ENCODE measurements around the gene DMXL1.
"Not testable (repeated sequence)": the region's sequence is repeated elsewhere in the genome, so short reads cannot be mapped to it uniquely, and the experiment has no call there.

DMXL1 gene

DNA sequence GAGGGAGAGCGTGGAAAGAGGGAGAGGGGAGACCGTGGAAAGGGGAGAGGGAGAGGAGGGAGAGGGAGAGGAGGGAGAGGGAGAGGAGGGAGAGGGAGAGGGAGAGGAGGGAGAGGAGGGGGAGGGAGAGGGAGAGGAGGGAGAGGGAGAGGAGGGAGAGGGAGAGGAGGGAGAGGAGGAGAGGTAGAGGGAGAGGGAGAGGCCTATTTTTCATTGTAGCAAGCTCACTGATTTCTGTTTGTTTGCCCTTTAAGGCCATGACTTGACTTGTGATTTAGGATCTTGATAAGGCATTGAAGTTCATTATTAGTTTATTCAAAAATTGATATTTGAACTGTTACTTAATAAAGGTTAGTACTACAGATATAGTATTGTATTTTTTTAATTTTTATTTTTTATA lies 52.4 kb downstream of the DMXL1 start:
- DNase-seq, result no peak

DNA sequence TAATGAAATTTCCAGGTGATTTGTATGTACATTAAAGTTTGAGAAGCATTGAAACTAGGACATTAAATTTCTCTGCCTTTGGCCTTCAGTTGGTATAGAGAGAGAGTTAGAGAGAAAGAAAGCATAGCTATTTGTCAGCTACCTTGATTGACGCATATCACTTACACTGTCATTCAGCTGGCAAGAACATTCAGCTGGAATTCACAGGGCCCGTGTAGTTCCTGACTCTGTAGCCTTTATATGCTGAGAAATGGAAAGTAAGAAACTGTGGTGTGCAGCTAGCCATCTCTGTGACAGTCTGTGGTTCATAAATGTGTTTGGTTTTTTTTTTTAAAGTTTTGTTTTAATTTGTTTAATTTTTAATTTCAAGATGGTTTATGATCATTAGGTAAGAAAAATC lies 58.9 kb downstream of the DMXL1 start:
- no peak for DNase-seq

DNA sequence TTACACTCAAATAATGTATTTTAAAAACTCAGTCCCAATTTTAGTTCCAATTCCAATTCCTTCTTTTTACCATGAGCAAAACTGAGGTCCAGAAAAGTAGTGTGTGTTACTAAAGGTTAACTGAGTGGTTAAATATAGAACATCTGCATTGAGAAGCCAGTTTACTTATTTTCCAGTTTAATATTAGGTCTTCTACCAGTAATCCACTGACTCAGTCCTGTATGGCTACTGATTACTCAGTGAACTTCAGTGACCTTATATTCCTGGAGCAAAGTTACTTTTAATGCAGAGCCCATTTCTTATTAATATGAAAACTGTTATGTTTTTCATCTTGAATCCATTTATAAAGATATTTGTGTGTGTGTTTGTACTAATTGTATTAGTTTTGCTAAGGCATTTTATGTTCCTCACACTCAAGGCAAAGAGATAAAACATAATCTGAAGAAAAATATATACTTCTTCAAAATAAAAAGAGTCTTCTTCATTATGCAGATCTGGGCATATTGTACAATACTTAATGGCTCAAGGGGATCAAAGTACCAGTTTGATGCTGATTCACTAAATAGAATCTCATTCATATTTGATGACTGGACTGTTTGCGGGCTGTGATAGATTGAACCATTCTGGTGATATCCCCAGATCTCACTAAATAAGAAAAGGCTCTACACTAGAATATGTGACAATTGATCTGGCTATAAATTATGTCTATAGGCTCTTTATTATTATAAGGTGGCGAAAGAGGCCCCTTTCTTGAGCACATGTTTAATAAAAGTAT lies 60.8 kb downstream of the DMXL1 start:
- DNase-seq, result no peak

DNA sequence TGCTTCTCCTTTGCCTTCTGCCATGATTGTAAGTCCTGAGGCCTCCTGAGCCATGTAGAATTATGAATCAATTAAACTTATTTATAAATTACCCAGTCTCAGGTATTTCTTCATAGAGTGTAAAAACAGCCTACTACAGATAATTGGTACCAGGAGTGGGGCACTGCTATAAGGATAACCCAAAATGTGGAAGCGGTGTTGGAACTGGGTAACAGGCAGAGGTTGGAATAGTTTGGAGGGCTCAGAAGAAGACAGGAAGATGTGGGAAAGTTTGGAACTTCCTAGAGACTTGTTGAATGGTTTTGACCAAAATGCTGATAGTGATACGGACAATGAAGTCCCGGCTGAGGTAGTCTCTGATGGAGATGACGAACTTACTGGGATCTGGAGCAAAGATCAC lies 64.9 kb downstream of the DMXL1 start:
- not testable (repeated sequence) for DNase-seq

DNA sequence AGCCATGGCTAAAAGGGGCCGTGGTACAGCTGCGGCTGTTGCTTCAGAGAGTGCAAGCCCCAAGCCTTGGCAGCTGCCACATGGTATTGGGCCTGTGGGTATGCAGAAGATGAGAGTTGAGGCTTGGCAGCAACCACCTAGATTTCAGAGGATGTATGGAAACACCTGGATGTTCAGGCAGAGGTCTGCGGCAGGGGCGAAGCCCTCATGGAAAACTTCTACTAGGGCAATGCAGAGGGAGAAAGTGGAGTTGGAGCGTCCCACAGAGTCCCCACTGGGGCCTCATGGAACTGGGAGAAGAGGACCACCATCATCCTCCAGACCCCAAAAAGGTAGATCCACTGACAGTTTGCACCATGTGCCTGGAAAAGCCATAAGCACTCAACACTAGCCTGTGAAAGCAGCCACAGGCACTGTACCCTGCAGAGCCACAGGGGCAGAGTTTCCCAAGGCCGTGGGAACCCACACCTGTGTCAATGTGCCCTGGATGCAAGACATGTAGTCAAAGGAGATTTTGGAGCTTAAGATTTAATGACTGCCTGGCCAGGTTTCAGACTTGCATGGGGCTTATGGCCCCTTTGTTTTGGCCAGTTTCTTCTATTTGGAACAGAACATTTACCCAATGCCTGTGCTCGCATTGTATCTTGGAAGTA lies 65.9 kb downstream of the DMXL1 start:
- DNase-seq, result no peak

DNA sequence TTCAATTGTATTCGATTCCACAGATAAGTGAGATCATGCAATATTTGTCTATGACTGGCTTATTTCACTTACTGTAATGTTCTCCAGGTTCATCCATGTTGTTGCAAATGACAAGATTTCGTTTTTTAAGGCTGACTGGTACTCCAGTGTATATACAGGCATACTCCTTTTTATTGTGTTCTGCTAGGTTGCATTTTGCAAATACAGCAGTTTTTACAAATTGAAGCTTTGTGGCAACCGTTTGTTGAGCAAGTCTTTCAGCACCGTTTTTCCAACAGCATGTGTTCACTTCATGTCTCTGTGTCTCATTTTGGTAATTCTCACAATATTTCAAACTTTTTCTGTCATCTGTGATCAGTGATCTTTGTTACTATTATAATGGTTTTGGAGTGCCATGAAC lies 82.7 kb downstream of the DMXL1 start:
- DNase-seq, result no peak

DNA sequence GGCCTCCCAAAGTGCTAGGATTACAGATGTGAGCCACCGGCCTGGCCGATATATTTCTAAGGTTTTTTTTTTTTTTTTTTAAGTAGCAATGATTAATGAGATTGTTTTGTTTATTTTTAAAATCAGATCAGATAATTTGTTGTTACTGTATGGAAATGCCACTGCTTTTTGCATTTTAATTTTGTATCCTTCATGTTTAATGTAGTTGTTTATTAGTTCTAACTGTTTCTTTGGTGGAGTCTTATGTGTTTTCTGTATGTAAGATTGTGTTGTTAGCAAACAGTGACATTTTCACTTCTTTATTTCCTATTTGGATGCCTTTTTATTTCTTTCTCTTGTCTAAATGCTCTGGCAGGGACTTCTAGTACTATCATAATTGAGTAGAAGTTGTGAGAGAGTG lies 87.3 kb downstream of the DMXL1 start:
- DNase-seq, result no peak

DNA sequence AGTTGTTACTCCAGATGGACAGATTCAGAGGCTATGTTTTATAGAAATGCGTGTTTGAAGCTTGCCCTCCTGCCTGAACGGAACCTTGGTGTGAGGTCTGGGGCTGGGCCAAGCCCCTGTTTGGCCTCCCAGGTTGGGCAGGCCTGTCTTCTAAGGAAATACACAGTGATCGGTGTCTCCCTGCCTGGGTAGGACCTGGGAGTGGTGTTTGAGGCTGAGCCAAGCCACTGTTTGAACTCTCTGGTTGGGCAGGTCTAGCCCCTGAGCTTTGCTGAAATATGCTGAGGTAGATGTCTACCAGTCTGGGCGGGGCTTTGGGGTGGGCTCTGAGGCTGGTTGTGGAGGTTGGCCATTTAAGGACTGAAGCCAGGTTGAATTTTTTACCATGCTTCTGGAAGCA lies 90.5 kb downstream of the DMXL1 start:
- no peak for DNase-seq

DNA sequence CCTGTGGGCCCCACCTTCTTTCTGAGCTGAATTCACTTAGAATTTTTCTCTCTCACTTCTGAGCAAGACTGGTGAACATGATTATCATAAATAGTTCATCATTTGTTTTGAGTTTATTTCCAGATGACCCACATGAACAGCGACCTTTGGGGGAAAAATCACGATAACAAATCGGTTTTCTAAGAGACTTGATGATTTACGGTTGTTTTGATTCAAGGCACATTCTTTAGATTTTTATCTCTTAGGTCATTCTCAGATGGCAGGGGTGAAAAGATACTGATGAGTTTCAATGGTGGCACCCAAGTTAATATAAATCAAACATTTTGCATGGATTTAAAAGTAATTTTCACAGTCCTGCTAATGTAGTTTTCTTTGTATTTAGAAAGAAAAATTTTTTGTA lies 95.1 kb downstream of the DMXL1 start:
- no peak for DNase-seq

DNA sequence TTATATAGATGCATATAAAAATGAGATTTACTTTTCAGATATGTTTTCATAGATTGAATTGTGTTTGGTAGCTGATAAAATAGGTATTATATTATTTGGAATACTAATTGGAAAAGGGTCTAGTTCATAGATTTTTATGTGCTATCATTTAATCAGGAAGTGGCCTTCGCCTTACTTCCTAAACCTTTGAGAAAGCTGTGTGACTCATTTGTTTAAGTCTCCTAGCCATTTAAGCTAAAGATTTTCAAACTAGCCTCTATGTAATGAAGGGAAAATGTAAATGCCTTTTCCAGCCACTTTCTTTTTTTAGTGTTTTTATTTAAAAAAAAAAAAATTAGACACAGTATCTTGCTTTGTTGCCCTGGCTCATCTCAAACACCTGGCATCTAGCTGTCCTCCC lies 97.5 kb downstream of the DMXL1 start:
- DNase-seq, result no peak

DNA sequence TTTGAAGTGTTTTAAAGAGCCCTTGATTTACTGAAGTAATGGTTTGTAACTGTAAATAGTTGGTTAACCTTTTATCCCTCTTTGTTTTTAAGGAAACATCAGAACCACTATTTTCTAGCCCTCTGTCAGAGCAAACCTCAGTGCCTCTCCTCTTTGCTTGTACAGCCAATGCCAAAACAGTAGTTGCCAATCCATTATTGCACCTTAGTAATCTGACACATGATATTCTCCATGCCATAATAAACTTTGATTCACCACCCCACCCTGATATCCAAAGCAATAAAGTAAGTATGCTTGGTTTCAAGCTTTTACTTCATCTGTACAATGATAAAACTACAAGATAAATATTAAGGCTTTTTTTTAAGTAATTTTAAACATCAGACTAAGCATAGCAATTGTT lies 100.8 kb downstream of the DMXL1 start:
- DNase-seq, result no peak

DNA sequence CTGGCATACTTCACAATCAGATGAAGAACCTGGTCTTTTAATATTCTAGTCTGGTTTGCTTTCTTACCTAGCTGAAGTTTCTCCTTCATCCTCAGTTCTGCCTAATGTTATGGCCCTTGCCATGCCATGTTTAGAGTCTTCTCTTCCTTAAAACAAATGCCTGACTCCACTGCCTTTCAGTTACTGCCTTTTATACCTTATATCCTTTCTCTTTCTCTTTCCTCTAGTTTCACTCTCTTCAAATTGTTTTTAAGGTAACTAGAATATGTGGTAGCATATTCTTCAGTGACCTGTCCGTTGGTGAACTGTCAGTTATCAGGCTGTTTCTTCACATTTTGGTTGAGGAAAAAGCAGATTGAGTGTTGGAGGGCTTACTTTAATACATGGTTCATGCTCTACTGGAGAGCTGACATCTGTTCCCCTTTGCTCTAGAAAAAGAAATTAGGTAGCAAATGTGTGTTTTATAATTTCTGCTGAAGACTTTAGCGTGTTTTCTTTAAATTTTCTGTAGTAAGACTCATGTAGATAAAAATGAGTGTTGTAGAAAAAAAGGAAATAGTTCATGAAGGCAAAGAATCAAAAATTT lies 103.8 kb downstream of the DMXL1 start:
- DNase-seq, result no peak

DNA sequence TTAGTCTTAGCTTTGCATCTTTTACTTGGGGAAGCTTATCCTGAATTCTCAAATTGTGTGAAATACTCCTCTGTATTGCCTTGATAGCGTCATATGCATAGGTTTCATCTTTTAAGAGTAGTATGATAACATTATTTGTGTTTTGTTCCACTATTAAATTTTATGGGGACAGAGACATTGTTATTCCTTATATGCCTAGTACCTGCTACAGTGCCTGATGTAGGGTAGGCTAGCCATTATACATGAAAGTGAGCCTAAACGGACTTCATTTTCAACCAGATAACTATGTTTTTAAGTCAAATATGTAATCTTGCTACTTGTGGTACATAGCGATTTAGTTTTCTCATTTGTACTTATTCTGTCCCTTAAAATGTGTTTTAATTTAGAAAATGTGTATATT lies 105.9 kb downstream of the DMXL1 start:
- DNase-seq, result no peak

DNA sequence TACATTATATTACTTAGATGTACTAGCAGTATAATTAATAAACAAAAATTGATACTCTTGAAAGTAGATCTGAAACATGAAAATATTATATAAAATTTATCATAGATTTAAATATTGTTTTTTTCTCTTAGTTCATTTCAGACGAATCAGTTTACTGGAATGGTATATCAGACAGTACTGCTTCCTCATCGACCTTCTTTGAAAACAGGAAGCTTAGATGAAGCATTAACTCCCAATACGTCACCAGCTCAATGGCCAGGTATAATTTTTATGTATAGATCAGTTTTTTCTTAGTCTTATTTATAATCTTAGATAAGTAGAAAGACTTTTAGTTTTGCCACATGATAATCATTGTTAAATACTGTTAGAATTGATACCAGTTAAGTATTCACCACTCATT lies 106.3 kb downstream of the DMXL1 start:
- DNase-seq, result no peak

DNA sequence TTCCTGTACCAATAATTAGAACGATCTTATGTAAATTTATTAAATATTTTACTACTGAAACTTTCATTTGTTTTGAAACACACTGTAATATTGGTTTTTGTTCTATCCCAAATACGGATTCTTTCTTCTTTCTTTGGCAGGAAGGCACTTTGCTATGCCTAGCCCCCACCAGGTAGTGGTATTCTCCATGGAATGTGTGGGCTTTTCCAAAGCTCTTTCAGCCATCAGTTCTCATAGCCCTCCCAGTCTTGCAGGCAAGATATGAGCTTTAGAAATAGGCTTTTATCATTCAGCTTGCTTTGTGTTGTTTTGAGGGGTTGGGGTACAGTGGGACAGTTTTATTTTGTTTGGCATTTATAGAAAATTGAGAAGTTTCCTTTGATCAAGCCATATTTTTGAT lies 107.5 kb downstream of the DMXL1 start:
- DNase-seq, result no peak

DNA sequence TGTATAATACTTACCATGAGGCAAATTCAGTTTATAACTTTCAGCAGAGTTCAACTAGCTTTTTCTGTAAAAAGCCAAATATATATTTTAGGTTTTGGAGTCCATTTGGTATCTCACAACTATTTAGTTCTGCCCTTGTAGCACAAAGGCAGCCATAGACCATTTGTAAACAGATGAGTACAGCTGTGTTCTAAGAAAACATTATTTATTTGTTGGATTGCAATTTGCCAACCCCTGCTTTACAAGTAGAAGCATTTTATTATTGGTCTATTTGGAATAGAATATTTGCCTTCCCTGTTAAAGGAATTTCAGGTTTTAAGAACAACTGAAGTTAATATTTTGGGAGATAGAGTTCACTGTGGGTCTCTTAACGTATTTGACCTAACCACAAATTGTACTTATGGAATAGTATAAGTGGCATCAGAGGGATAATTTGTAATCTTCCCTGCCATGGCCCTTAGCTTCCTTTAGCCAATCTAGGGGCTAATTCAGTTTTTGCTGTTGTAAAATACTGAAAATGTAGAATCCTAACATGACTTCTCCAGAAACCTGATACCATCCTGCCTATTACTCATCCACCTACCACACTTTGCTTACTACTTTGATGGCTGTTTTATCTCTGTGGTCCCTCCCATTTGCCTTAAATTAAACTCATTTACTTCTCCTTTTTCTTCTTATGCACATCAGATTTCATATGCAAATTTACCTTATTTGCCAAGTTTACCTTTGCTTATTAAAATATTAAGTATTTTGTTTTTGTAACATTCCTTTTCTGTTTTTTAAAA lies 109.2 kb downstream of the DMXL1 start:
- no peak for DNase-seq

DNA sequence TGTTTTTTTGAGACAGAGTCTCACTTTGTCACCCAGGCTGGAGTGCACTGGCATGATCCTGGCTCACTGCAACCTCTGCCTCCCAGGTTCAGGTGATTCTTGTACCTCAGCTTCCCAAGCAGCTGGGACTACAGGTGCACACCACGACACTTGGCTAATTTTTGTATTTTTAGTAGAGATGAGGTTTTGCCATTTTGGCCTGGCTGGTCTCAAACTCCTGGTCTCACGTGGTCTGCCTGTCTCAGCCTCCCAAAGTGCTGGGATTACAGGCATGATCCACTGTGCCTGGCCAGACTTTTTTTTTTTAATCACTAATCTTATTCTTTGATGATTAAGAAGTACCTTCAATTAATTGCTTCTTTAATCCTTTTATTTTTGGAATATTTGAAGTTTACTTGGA lies 114.6 kb downstream of the DMXL1 start:
- DNase-seq, result not testable (repeated sequence)

DNA sequence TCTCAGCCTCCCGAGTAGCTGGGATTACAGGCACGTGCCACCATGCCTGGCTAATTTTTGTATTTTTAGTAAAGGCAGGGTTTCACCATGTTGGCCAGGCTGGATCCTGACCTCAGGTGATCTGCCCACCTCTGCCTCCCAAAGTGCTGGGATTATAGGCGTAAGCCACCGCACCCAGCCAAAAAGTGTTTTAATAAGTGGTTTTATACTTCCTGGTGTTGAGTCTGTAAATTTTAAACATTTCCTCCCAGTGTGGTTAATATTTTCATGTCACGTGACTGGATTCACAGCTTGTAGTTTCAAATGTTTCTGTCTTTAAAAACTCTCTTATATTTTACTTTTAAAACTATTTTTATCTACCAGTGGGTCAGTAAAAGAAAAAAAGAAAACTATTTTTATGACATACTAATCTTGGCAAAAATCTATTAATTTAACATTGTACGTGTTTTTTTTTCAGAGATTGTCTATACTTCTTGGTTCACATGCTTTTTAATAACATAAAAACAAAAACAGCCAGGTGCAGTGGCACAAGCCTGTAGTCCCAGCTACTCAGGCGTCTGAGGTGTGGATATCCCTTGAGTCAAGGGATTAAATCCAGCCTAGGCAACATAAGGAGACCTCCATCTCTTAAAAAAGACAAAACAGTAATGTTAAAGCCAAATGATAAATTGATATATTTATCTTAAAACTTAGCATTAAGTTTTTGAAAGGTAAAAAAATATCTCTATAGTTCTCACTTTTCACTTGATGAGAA lies 117.1 kb downstream of the DMXL1 start:
- DNase-seq, result no peak

DNA sequence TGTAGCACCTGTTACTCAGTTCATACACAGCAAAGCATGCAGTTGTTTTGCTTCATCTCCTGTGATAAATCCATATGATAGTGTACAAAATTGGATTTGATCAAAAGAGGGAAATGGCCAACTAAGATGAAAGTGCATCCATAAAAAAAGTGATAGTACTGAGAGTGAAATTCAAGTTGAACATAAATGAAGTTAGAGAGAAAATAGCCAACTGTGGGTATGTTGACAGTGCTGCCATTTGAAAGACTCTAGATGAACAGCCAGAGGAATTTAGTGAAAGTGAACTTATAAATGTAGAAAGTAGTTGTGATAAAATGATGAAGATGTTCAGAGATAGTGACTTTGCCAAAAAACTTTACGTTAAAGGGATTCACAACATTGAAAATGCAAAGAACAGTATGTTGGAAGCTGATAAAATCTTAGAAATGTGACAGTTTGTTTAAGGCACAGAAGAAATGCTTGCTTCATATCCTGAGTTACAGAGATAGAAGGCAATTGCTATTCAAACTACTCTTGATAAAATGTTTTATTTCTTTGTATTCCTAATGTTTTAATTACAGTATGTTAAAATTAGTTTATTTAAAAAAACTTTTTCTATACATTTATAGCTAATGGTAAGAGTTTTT lies 119.7 kb downstream of the DMXL1 start:
- no peak for DNase-seq

DNA sequence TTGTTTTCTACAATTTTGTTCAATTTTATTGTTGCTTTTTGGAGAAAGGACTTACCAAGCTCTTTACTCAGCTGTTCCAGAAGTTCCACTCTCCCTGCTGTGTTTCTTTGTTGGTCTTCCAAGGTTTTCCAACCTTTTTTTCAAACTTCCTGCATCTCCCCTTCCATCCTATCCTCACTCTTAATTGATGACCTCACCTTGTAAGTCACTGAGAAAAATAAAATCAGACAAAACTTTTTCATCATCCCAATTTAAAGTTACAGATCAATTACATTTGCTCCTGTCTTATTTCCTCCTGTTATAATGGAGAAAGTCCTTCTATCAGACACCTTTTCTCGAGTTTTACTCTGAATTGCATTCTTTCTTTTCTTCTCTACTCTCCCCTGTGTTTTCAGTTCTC lies 121.1 kb downstream of the DMXL1 start:
- DNase-seq, result no peak

DNA sequence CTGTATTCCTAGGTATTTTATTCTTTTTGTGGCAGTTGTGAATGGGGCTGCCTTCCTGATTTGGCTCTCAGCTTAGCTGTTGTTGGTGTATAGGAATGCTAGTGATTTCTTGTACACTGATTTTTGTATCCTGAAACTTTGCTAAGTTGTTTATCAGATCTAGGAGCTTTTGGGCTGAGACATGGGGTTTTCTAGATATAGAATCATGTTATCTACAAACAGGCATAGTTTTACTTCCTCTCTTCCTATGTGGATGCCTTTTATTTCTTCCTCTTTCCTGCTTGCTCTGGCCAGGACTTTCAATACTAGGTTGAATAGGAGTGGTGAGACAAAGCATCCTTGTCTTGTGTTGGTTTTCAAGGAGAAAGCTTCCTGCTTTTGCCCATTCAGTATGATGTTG lies 129.9 kb downstream of the DMXL1 start:
- DNase-seq, result no peak

DNA sequence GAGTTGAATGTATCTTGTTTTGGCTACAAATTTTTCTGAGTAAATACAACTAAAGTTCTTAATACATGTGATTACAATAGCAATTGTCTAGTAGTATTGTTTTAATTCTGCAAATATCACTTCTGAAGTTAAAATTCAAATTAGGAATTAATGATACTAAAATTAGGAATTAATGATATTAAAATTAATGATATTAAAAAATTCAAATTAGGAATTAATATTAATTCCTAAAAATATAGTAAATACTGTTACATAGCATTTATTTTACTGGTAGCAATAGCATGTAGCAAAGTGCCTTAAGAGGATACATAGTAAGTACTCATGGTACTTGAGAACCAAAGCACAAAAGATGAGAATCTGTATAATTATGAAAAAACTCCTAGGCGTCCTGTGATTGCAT lies 136.2 kb downstream of the DMXL1 start:
- DNase-seq, result no peak

DNA sequence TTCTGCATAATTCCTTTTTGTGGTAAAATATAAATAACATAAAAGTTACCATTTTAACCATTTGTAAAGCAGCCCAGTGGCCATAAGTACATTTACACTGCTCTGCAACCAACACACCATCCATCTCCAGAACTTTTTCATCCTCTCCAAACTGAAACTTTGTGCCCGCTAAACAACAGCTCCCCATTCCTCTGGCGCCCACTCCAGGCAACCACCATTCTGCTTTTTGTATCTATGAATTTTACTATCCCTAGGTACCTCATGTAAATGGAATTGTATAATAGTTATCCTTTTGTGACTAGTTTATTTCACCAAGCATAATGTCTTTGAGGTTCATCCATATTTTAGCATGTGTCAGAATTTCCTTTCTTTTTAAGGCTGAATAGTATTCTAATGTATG lies 141.1 kb downstream of the DMXL1 start:
- no peak for DNase-seq

Data from NCI-H69 (cell line).